ENCODE results near the gene CYP19A1.
A peak's percentile ranks its signal among the peaks of the same experiment; 100 is the strongest.

Gene CYP19A1

DNA sequence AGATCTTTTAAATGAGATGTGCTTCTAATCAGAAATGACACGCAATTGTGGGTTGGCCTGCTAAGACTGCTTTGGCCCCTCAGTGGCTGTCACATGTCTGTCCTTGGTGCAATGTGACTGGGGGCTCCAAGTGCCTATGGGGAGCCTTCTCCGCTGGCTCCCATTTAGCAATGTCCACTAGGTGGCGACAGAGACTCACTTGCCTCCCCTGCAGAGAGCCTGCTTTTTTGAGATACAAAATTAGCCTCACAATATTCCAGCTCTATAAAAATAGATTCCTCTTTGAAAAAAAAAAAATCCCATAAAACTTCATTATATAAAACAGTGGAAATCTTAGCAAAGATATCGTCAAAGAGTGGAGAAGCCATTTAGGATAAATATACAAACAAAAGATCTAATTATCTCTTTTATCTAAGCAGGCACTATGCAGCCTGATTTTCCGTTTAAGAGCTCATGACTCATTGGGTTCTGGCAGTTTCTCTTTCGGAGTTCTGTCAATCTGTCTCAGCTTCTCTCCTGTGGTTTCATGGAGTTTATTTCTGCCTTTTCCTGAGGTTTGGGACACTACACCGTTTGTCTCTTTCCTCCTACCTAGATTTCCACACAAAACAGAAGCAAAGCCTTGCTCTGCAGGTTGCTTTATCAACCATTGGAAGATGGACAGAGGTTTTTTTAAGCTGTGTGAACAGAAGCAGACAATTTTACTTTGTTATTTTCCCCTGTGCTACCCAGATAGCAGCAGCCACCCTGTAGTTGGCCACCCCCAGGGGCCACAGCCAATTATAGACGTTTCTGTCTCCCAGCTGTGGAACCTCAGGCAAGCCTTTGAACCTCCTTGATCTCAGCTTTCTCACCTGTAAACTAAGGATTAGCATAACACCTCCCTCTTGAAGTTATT, 175.3 kb downstream of the CYP19A1 start:
- TF ChIP-seq, protein P1, sequence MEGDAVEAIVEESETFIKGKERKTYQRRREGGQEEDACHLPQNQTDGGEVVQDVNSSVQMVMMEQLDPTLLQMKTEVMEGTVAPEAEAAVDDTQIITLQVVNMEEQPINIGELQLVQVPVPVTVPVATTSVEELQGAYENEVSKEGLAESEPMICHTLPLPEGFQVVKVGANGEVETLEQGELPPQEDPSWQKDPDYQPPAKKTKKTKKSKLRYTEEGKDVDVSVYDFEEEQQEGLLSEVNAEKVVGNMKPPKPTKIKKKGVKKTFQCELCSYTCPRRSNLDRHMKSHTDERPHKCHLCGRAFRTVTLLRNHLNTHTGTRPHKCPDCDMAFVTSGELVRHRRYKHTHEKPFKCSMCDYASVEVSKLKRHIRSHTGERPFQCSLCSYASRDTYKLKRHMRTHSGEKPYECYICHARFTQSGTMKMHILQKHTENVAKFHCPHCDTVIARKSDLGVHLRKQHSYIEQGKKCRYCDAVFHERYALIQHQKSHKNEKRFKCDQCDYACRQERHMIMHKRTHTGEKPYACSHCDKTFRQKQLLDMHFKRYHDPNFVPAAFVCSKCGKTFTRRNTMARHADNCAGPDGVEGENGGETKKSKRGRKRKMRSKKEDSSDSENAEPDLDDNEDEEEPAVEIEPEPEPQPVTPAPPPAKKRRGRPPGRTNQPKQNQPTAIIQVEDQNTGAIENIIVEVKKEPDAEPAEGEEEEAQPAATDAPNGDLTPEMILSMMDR (IDR thresholded peaks at IDR 0.05; ENCODE audit: insufficient read depth, low read depth, low read length, missing control alignments) = peak; percentile 92
- DNase-seq (ENCODE audit: low read depth) = peak; percentile 72
- H3K4me3 ChIP-seq (ENCODE audit: low read depth, low read length) = no peak overlapping the region

DNA sequence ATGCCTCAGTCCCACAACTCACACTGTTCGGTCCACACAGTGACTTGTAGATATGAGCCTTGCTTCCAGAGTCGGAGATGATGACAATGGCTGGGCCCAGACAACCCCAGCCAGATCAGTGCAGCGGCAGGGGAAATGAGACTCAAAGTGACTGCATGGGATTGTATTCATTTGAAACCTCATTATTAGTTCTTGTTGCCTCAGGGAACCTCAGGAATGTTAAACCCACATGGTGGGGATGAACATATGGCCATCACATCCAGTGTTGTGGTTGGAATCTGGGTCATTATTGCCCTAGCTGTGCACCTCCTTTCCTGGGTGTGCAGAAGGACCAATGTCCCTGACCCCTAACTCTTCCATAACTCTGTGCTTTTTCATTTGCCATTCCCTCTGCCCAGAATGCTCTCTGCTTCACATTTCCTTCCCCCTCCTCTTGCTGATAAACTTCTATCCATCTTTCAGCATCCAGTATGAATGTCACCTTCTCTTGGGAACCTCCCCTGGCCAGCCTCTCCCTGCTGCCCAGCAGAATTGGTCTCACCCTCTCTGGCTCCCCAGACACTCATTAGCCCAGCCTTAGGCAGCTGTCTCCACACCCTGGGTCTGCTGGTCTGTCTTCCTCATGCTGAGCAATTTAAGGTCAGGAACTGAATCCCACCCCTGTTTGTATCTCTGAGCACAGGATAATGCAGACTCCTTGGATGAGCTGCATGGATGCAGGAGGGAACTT, 176.7 kb downstream of the CYP19A1 start:
- TF ChIP-seq, protein P1 (IDR thresholded peaks at IDR 0.05; ENCODE audit: insufficient read depth, low read depth, low read length, missing control alignments) = no peak
- H3K4me3 ChIP-seq (ENCODE audit: low read depth, low read length) = no peak overlapping the region
- DNase-seq (ENCODE audit: low read depth) = no peak

DNA sequence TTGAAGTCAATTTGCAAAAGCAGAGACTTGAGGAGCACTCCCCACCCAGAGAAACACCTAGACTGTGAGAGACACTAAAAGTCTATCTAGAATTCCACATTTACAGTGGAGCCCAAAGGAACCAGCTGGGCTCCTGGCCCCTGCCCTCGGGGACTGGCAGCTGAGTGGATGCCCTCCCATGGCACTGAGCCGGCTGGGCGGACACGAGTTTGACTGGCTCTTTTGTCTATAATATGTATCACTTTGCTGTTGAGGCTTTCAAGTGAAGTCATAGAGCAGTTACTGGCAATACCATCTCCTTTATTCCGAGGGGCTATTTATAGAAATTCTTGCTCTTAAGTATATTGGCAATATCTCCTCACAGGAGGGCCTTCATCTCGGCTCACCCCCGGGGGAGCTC, 177.9 kb downstream of the CYP19A1 start:
- TF ChIP-seq, protein P1 (IDR thresholded peaks at IDR 0.05; ENCODE audit: insufficient read depth, low read depth, low read length, missing control alignments) = no peak
- no peak for DNase-seq (ENCODE audit: low read depth)
- no peak overlapping the region for H3K4me3 ChIP-seq (ENCODE audit: low read depth, low read length)
